Ascending aorta (tissue), 2 donors: ENCODE results near the gene RIT2. TPM values are rescaled to one million over a fixed set of nuclear protein-coding genes. Genes with fewer than 3 reads are reported as not detected.

Source experiments
- DNase-seq, 2 donors: peaks; one replicate each; pipeline ENCODE4 v3.0.0-alpha.2; 2019; ENCODE audit warnings: low spot score in 2 of 2
- H3K27ac ChIP-seq, 2 donors: fragments of 200-600 bp; sonication (generic); one replicate each; pipeline ENCODE4 v1.5.1; 2016 to 2017; ENCODE audit warnings: mild to moderate bottlenecking in 1 of 2
- H3K27me3 ChIP-seq: fragments of 200-600 bp; sonication (generic); one replicate; pipeline ENCODE4 v1.5.1; 2017
- H3K36me3 ChIP-seq, 2 donors: fragments of 200-600 bp; sonication (generic); one replicate each; pipeline ENCODE4 v1.5.1; 2016
- H3K4me1 ChIP-seq, 2 donors: fragments of 200-600 bp; sonication (generic); one replicate each; pipeline ENCODE4 v1.5.1; 2016 to 2017; ENCODE audit warnings: mild to moderate bottlenecking in 1 of 2
- H3K4me3 ChIP-seq, 2 donors: fragments of 200-600 bp; sonication (generic); one replicate each; pipeline ENCODE4 v1.5.1; 2016 to 2017; ENCODE audit warnings: mild to moderate bottlenecking in 1 of 2
- H3K9me3 ChIP-seq, 2 donors: fragments of 200-600 bp; sonication (generic); one replicate each; pipeline ENCODE4 v1.5.1; 2016
- CTCF ChIP-seq, 3 experiments: fragments of 200-600 bp in 2 of 3; fragments of 450-650 bp in 1 of 3; sonication (generic) in 2 of 3; IDR thresholded peaks; one replicate each; pipeline ENCODE4 v1.5.1; 2016 to 2019; ENCODE audit warnings: antibody characterized with exemption in 3 of 3, mild to moderate bottlenecking in 1 of 3, moderate library complexity in 1 of 3
- intact Hi-C: fragments of 100-400 bp; cut with DNase I; formaldehyde crosslinking; loops from one replicate; pipeline ENCODE4 v1.15.1; 2023
- total RNA-seq: library from RNA; depleted of rRNA; stranded (reverse); fragments of >200 nt; gene quantifications from one replicate; pipeline ENCODE4 v1.1.0, GENCODE V29; 2016

Gene RIT2
- total RNA-seq, 1 donor from 2014 or later: not detected

- H3K27me3 ChIP-seq: no peaks in the 10 kb centered on the region
- no peak for TF ChIP-seq CTCF (IDR thresholded peaks at IDR 0.05)
- H3K27ac ChIP-seq: no peak overlapping the region
- no peak overlapping the region for H3K4me3 ChIP-seq
- no peaks in the 10 kb centered on the region for H3K4me1 ChIP-seq
- no peaks in the 10 kb centered on the region for H3K36me3 ChIP-seq
- no peaks in the 10 kb centered on the region for H3K9me3 ChIP-seq
- DNase-seq: no peak
- intact Hi-C loops: no loop called here
Observed at GRCh38 chr18:42752916-42753315, 362.6 kb downstream of the RIT2 start.

- TF ChIP-seq CTCF (IDR thresholded peaks at IDR 0.05): no peak
- intact Hi-C loops: no loop called here
- H3K36me3 ChIP-seq: no peaks in the 10 kb centered on the region
Observed at GRCh38 chr18:42746794-42747193, 368.7 kb downstream of the RIT2 start.

GRCh38 chr18:42745931-42746330 lies 369.6 kb downstream of the RIT2 start:
- Histone ChIP-seq H3K4me3 (no peak overlapping the region), H3K27ac (no peak overlapping the region), H3K9me3 (no peaks in the 10 kb centered on the region), H3K36me3 (no peaks in the 10 kb centered on the region), H3K4me1 (no peaks in the 10 kb centered on the region), H3K27me3 (no peaks in the 10 kb centered on the region)
- no peak for DNase-seq
- intact Hi-C loops: no loop called here
- no peak for TF ChIP-seq CTCF (IDR thresholded peaks at IDR 0.05)

More at GRCh38 chr18:42746794-42747193, 368.7 kb downstream of the RIT2 start:
- Histone ChIP-seq H3K4me1 (no peaks in the 10 kb centered on the region), H3K27me3 (no peaks in the 10 kb centered on the region), H3K4me3 (no peak overlapping the region), H3K9me3 (no peaks in the 10 kb centered on the region), H3K27ac (no peak overlapping the region)
- no peak for DNase-seq

GRCh38 chr18:42745171-42745570 lies 370.3 kb downstream of the RIT2 start:
- Histone ChIP-seq H3K27me3 (no peaks in the 10 kb centered on the region), H3K36me3 (no peaks in the 10 kb centered on the region), H3K9me3 (no peaks in the 10 kb centered on the region), H3K4me1 (no peaks in the 10 kb centered on the region), H3K27ac (no peak overlapping the region), H3K4me3 (no peak overlapping the region)
- DNase-seq: no peak
- TF ChIP-seq CTCF (IDR thresholded peaks at IDR 0.05): no peak
- intact Hi-C loops: no loop called here

GRCh38 chr18:42743373-42744138 lies 371.9 kb downstream of the RIT2 start:
- no peak for TF ChIP-seq CTCF (IDR thresholded peaks at IDR 0.05)
- DNase-seq: no peak
- H3K27me3 ChIP-seq: no peaks in the 10 kb centered on the region
- no peaks in the 10 kb centered on the region for H3K36me3 ChIP-seq
- intact Hi-C loops: no loop called here
- no peaks in the 10 kb centered on the region for H3K9me3 ChIP-seq
- no peak overlapping the region for H3K4me3 ChIP-seq
- H3K27ac ChIP-seq: no peak overlapping the region
- H3K4me1 ChIP-seq: no peaks in the 10 kb centered on the region
